IMR-90 (cell line): ENCODE results near the gene EFCAB8. TPM values are rescaled to one million over a fixed set of nuclear protein-coding genes. Genes with fewer than 3 reads are reported as not detected.

Experiments
- ATAC-seq: fragments of 200-7000 bp; cut with Tn5 transposase; 2 replicates; pipeline ENCODE4 v1.9.1; 2020; ENCODE audit warnings: low read depth, mild to moderate bottlenecking, moderate library complexity
- BruUV-seq: library from RNA; stranded (reverse); fragments of 400-500 nt; replicated peaks from 2 replicates; lab custom pipeline; 2021; lab: Mats Ljungman, UMichigan
- CTCF ChIA-PET: fragments of 300-600 bp; formaldehyde crosslinking; extraction: SDS; loops from one replicate; lab custom pipeline; 2021; ENCODE audit warnings: antibody characterized with exemption; lab: Yijun Ruan, JAX
- POLR2A ChIA-PET: fragments of 300-600 bp; sonication (Branson Sonifier 250); formaldehyde crosslinking; loops from one replicate; lab custom pipeline; 2022; ENCODE audit warnings: antibody characterized with exemption; ENCODE audit not compliant: unreplicated experiment; lab: Charles Lee
- DNase-seq: peaks from one replicate; pipeline ENCODE4 v3.0.0; 2013
- H2AFZ ChIP-seq: replicated peaks from 2 replicates; pipeline ENCODE3; 2013; ENCODE audit warnings: low read length, mild to moderate bottlenecking; ENCODE audit not compliant: poor library complexity
- H2AK5ac ChIP-seq: 2 replicates; pipeline ENCODE4 v1.6.1; 2013; ENCODE audit warnings: low read depth, low read length, inconsistent platforms
- H2AK9ac ChIP-seq: replicated peaks from 2 replicates; pipeline ENCODE3; 2013; ENCODE audit warnings: mild to moderate bottlenecking, low read depth, low read length, moderate library complexity; ENCODE audit not compliant: poor library complexity
- H2BK120ac ChIP-seq: 2 replicates; pipeline ENCODE4 v1.6.1; 2013; ENCODE audit warnings: low read depth, low read length, inconsistent platforms
- H2BK15ac ChIP-seq: 3 replicates; pipeline ENCODE4 v1.6.1; 2013; ENCODE audit warnings: low read depth, low read length, inconsistent platforms
- H2BK20ac ChIP-seq: 2 replicates; pipeline ENCODE4 v1.6.1; 2013; ENCODE audit warnings: low read depth, mild to moderate bottlenecking, inconsistent platforms, low read length, moderate library complexity
- H2BK5ac ChIP-seq: 2 replicates; pipeline ENCODE4 v1.6.1; 2013; ENCODE audit warnings: mild to moderate bottlenecking, low read depth, low read length, inconsistent platforms; ENCODE audit not compliant: poor library complexity, severe bottlenecking
- H3K14ac ChIP-seq: replicated peaks from 2 replicates; pipeline ENCODE4 v1.6.1; 2013; ENCODE audit warnings: low read depth, low read length, inconsistent platforms
- H3K18ac ChIP-seq: 2 replicates; pipeline ENCODE4 v1.6.1; 2013; ENCODE audit warnings: low read depth, low read length, control low read depth
- H3K23ac ChIP-seq: 2 replicates; pipeline ENCODE4 v1.6.1; 2013; ENCODE audit warnings: low read depth, low read length, inconsistent platforms
- H3K27ac ChIP-seq: 2 replicates; pipeline ENCODE4 v1.5.1; 2013; ENCODE audit warnings: mild to moderate bottlenecking, control low read depth, low read length; ENCODE audit not compliant: insufficient read depth
- H3K27me3 ChIP-seq: 2 replicates; pipeline ENCODE4 v1.6.1; 2013; ENCODE audit warnings: low read length; ENCODE audit not compliant: control insufficient read depth, insufficient read depth
- H3K36me3 ChIP-seq: 2 replicates; pipeline ENCODE4 v1.6.1; 2013; ENCODE audit warnings: low read length, mixed read lengths; ENCODE audit not compliant: control insufficient read depth, insufficient read depth
- H3K4ac ChIP-seq: 2 replicates; pipeline ENCODE4 v1.6.1; 2013; ENCODE audit warnings: low read depth, low read length, inconsistent platforms
- H3K4me1 ChIP-seq: 2 replicates; pipeline ENCODE4 v1.6.1; 2013; ENCODE audit warnings: low read length, mixed read lengths; ENCODE audit not compliant: control insufficient read depth, insufficient read depth
- H3K4me2 ChIP-seq: 2 replicates; pipeline ENCODE4 v1.6.1; 2013; ENCODE audit warnings: low read depth, mild to moderate bottlenecking, control low read depth, low read length, moderate library complexity
- H3K4me3 ChIP-seq: 2 replicates; pipeline ENCODE4 v1.5.1; 2013; ENCODE audit warnings: low read depth, mild to moderate bottlenecking, control low read depth, low read length, moderate library complexity; ENCODE audit not compliant: insufficient read depth
- H3K56ac ChIP-seq: 2 replicates; pipeline ENCODE4 v1.6.1; 2013; ENCODE audit warnings: low read length, inconsistent platforms; ENCODE audit not compliant: insufficient read depth; ENCODE audit errors: extremely low read depth
- H3K79me1 ChIP-seq, 2 experiments: 2 replicates each; pipeline ENCODE4 v1.6.1; 2013; ENCODE audit warnings: low read length in 2 of 2, inconsistent platforms in 1 of 2, low read depth in 1 of 2
- H3K9ac ChIP-seq: 2 replicates; pipeline ENCODE4 v1.6.1; 2013; ENCODE audit warnings: low read depth, low read length, control low read depth
- H3K9me1 ChIP-seq: 2 replicates; pipeline ENCODE4 v1.6.1; 2013; ENCODE audit warnings: low read length, inconsistent platforms; ENCODE audit not compliant: insufficient read depth
- H3K9me3 ChIP-seq: 2 replicates; pipeline ENCODE4 v1.6.1; 2013; ENCODE audit warnings: low read length; ENCODE audit not compliant: control insufficient read depth, insufficient read depth
- H4K20me1 ChIP-seq: 2 replicates; pipeline ENCODE4 v1.6.1; 2013; ENCODE audit warnings: low read length, inconsistent platforms; ENCODE audit not compliant: insufficient read depth
- H4K5ac ChIP-seq: 2 replicates; pipeline ENCODE4 v1.6.1; 2013; ENCODE audit warnings: mild to moderate bottlenecking, low read depth, low read length, control low read depth
- H4K8ac ChIP-seq, 2 experiments: 2 replicates each; pipeline ENCODE4 v1.6.1; 2013; ENCODE audit warnings: low read depth in 2 of 2, low read length in 2 of 2, control low read depth in 1 of 2, inconsistent platforms in 1 of 2
- H4K91ac ChIP-seq: 2 replicates; pipeline ENCODE4 v1.6.1; 2013; ENCODE audit warnings: low read depth, low read length, inconsistent platforms; ENCODE audit not compliant: insufficient read depth
- BHLHE40 ChIP-seq: fragments of 150-350 bp; IDR thresholded peaks from 2 replicates; pipeline ENCODE4 v1.6.1; 2016; ENCODE audit warnings: mild to moderate bottlenecking, low read depth, low read length
- CEBPB ChIP-seq: IDR thresholded peaks from 2 replicates; pipeline ENCODE4 v1.6.1; 2012; ENCODE audit warnings: low read depth, low read length, improper control_type of control experiment
- CHD1 ChIP-seq: IDR thresholded peaks from 2 replicates; pipeline ENCODE4 v1.6.1; 2012; ENCODE audit warnings: low read depth, low read length, improper control_type of control experiment
- ELK1 ChIP-seq: fragments of 150-350 bp; IDR thresholded peaks from 2 replicates; pipeline ENCODE4 v1.6.1; 2016; ENCODE audit warnings: low read depth, mild to moderate bottlenecking, low read length, moderate library complexity, borderline replicate concordance
- FOS ChIP-seq: fragments of 150-350 bp; IDR thresholded peaks from 2 replicates; pipeline ENCODE4 v1.6.1; 2016; ENCODE audit warnings: low read depth, low read length
- MAFK ChIP-seq: IDR thresholded peaks from 2 replicates; pipeline ENCODE4 v1.6.1; 2012; ENCODE audit warnings: low read depth, low read length, improper control_type of control experiment
- NFE2L2 ChIP-seq: fragments of 150-350 bp; IDR thresholded peaks from 2 replicates; pipeline ENCODE4 v1.6.1; 2016; ENCODE audit warnings: low read depth, mild to moderate bottlenecking, low read length
- POLR2A ChIP-seq: IDR thresholded peaks from 2 replicates; pipeline ENCODE4 v1.6.1; 2012; ENCODE audit warnings: mild to moderate bottlenecking, low read depth, low read length
- RAD21 ChIP-seq: IDR thresholded peaks from 2 replicates; pipeline ENCODE4 v1.6.1; 2012; ENCODE audit warnings: low read length, improper control_type of control experiment
- SMC3 ChIP-seq: fragments of 150-350 bp; IDR thresholded peaks from 2 replicates; pipeline ENCODE4 v1.6.1; 2016; ENCODE audit warnings: low read depth, mild to moderate bottlenecking, antibody characterized with exemption, low read length, moderate library complexity
- USF2 ChIP-seq: fragments of 150-350 bp; IDR thresholded peaks from 2 replicates; pipeline ENCODE4 v1.6.1; 2017; ENCODE audit warnings: mild to moderate bottlenecking, antibody characterized with exemption, low read length, low read depth
- WGBS, 2 experiments: methylation state at CpG; one replicate each; pipeline versions ENCODE4 v1.1.5 to v1.1.7; 2013; ENCODE audit warnings: missing lambda C conversion rate in 2 of 2; ENCODE audit not compliant: insufficient read length in 1 of 2; ENCODE audit errors: extremely low coverage in 2 of 2; 5-methylcytosine and 5-hydroxymethylcytosine counted together
- dilution Hi-C: fragments of 300-500 bp; cut with HindIII; formaldehyde crosslinking; loops from one replicate; pipeline ENCODE4 v1.14.3; 2018; ENCODE audit warnings: low sequenced_read_pairs; ENCODE audit not compliant: unreplicated experiment
- in situ Hi-C: fragments of 300-500 bp; cut with MboI; formaldehyde crosslinking; loops from 3 replicates; pipeline ENCODE4 v1.14.3; 2019; ENCODE audit warnings: low sequenced_read_pairs, inconsistent platforms, mixed read lengths
- intact Hi-C: fragments of 100-400 bp; cut with micrococcal nuclease; formaldehyde crosslinking; loops from 2 replicates; pipeline ENCODE4 v1.10.0; 2022
- polyA plus RNA-seq, 3 experiments: library from polyadenylated mRNA; depleted of rRNA; stranded (reverse); fragments of >200 nt; gene quantifications; 2 replicates each; pipeline ENCODE4 v1.2.3, GENCODE V29; 2012; ENCODE audit warnings: low replicate concordance in 1 of 3
- total RNA-seq: library from RNA; depleted of rRNA; stranded (reverse); fragments of >200 nt; gene quantifications from 2 replicates; pipeline ENCODE4 v1.2.3, GENCODE V29; 2012

The EFCAB8 gene
- total and polyA plus RNA-seq, 2 of the 4 experiments (the other 2 are of a cell fraction): not detected

- no peak overlapping the region for H3K56ac ChIP-seq
- no peak overlapping the region for H3K27ac ChIP-seq
- H3K4ac ChIP-seq: no peak overlapping the region
- in situ Hi-C loops (no loop called here), dilution Hi-C loops (no loop called here), intact Hi-C loops (no loop called here)
- DNase-seq (no peak), ATAC-seq (no peak)
- no peak overlapping the region for H4K5ac ChIP-seq
- no peak overlapping the region for H3K18ac ChIP-seq
- CTCF ChIA-PET: interaction anchor here (0.6 kb wide), 1 partner anchor 14 kb away, joined by 4 read pairs; no protein-coding TSS in a partner anchor
- H3K4me2 ChIP-seq: no peak overlapping the region
- no peak overlapping the region for H3K14ac ChIP-seq
- H2BK15ac ChIP-seq: no peak overlapping the region
- H2BK5ac ChIP-seq: no peak overlapping the region
- H4K20me1 ChIP-seq: no peaks in the 10 kb centered on the region
- no peak overlapping the region for H3K4me3 ChIP-seq
- no peak overlapping the region for H2AK9ac ChIP-seq
- no peak overlapping the region for H4K91ac ChIP-seq
- H3K27me3 ChIP-seq: peaks cover 9% of the 10 kb centered on the region; the same call in 1 of the 2 replicates
- H2BK20ac ChIP-seq: no peak overlapping the region
- H2AK5ac ChIP-seq: no peak overlapping the region
- no peaks in the 10 kb centered on the region for H3K9me1 ChIP-seq
- POLR2A ChIA-PET: interaction anchor here (0.5 kb wide), 1 partner anchor 385 kb away, joined by 3 read pairs; no protein-coding TSS in a partner anchor
- no peak overlapping the region for H2BK120ac ChIP-seq
- no peaks in the 10 kb centered on the region for H3K4me1 ChIP-seq
- H3K9me3 ChIP-seq: no peaks in the 10 kb centered on the region
- BruUV-seq: no TSS peak
- no peak overlapping the region for H3K9ac ChIP-seq
- no peak overlapping the region for H4K8ac ChIP-seq
- WGBS, 2 experiments: 66% methylated on average over 7 of the region's 9 CpGs; no CpG with 5 or more reads in 1 of the 2 experiments
- no peak overlapping the region for H3K23ac ChIP-seq
- H3K36me3 ChIP-seq: no peaks in the 10 kb centered on the region
- no peaks in the 10 kb centered on the region for H3K79me1 ChIP-seq
- TF ChIP-seq FOS: no peak
- TF ChIP-seq CHD1: no peak
- TF ChIP-seq USF2: no peak
- no peak for TF ChIP-seq SMC3
- TF ChIP-seq MAFK: no peak
- TF ChIP-seq BHLHE40: no peak
- TF ChIP-seq POLR2A: no peak
- no peak for TF ChIP-seq ELK1
- TF ChIP-seq CEBPB: no peak
- no peak for TF ChIP-seq RAD21
- TF ChIP-seq NFE2L2: no peak
- no peak overlapping the region for H2AFZ ChIP-seq
Measured at GRCh38 chr20:32909451-32909850, 50.7 kb downstream of the EFCAB8 start.
